Smooth muscle cell of the pulmonary artery (primary cell): ENCODE results near the gene ERGIC1. TPM values are rescaled to one million over a fixed set of nuclear protein-coding genes. Genes with fewer than 3 reads are reported as not detected.

ENCODE experiments used
- total RNA-seq: library from RNA; depleted of rRNA; stranded (reverse); fragments of >200 nt; gene quantifications from 2 replicates; pipeline ENCODE4 v1.2.3, GENCODE V29; 2014

Gene ERGIC1
- total RNA-seq: 200 and 277 TPM in 2 replicates

GRCh38 chr5:172833686-172834414, at the start of gene ERGIC1:
TSS of gene ERGIC1 (plus strand) at chr5:172834251. CDS start at chr5:172834414, 163 bp downstream.

GRCh38 chr5:172983542-172984243, 149.6 kb downstream of the ERGIC1 start, which contains the start of gene ATP6V0E1:
TSS of gene ATP6V0E1 (plus strand) at chr5:172983771. CDS start at chr5:172983861, 90 bp downstream.

Other genes with a start within 250 kb of the ERGIC1 start
- gene NEURL1B, start 193.0 kb upstream of the ERGIC1 start, total RNA-seq: 2.1 and 11.3 TPM in 2 replicates
- gene DUSP1, start 63.1 kb upstream of the ERGIC1 start, total RNA-seq: 49.1 and 97.2 TPM in 2 replicates
- 26.3 and 30.8 TPM in 2 replicates for gene RPL26L1, start 125.2 kb downstream of the ERGIC1 start, total RNA-seq
- 289 and 296 TPM in 2 replicates for gene ATP6V0E1, start 149.5 kb downstream of the ERGIC1 start, total RNA-seq
- gene CREBRF, start 222.1 kb downstream of the ERGIC1 start, total RNA-seq: 20.8 and 23.7 TPM in 2 replicates